HepG2 (cell line): ENCODE results near the gene NPB. TPM values are rescaled to one million over a fixed set of nuclear protein-coding genes. Genes with fewer than 3 reads are reported as not detected.
A peak's percentile ranks its signal among the peaks of the same experiment; 100 is the strongest.

Experiments used
- HNF4A ChIP-seq: sonication (generic); formaldehyde crosslinking; IDR thresholded peaks from 2 replicates; pipeline ENCODE4 v1.4.0; 2020; ENCODE audit warnings: missing genetic modification reagents
- MAFG ChIP-seq: sonication (generic); formaldehyde crosslinking; IDR thresholded peaks from 2 replicates; pipeline ENCODE4 v1.5.1; 2020; ENCODE audit warnings: mild to moderate bottlenecking, missing genetic modification reagents
- ZNF329 ChIP-seq: sonication (generic); formaldehyde crosslinking; IDR thresholded peaks from 2 replicates; pipeline ENCODE4 v1.9.0; 2021; ENCODE audit warnings: low read depth, mild to moderate bottlenecking, missing genetic modification reagents
- ZNF501 ChIP-seq: sonication (generic); formaldehyde crosslinking; IDR thresholded peaks from 2 replicates; pipeline ENCODE4 v1.5.1; 2020; ENCODE audit warnings: mild to moderate bottlenecking, moderate library complexity, missing genetic modification reagents
- ZNF556 ChIP-seq: sonication (generic); formaldehyde crosslinking; IDR thresholded peaks from 2 replicates; pipeline ENCODE4 v1.4.0; 2020; ENCODE audit warnings: mild to moderate bottlenecking, missing genetic modification reagents, borderline replicate concordance
- polyA plus RNA-seq, 8 experiments: library from polyadenylated mRNA; depleted of rRNA in 3 of 8; stranded (reverse) in 7 of 8; unstranded in 1 of 8; fragments of >200 nt; fragmentation: Illumina TruSeq in 4 of 8; extraction: Trizol in 4 of 8; gene quantifications; 2 replicates each; pipeline versions ENCODE4 v1.2.1 to v1.2.3, GENCODE V29; 2011 to 2016; ENCODE audit warnings: low read depth in 4 of 8, missing spikeins in 1 of 8, mixed read lengths in 1 of 8; ENCODE audit not compliant: insufficient read depth in 1 of 8
- total RNA-seq, 5 experiments: library from RNA; depleted of rRNA; stranded (reverse); fragments of >200 nt; fragmentation: Illumina TruSeq; extraction: Trizol; gene quantifications; 2 replicates each; pipeline ENCODE4 v1.2.3, GENCODE V29; 2016; ENCODE audit warnings: low read depth in 1 of 5
- TF ChIP-seq, protein P1 (sequence below): IDR thresholded peaks from 2 replicates; pipeline ENCODE4 v1.4.0; 2020; ENCODE audit warnings: mild to moderate bottlenecking, missing genetic modification reagents
- TF ChIP-seq, protein P2 (sequence below): sonication (generic); formaldehyde crosslinking; IDR thresholded peaks from 2 replicates; pipeline ENCODE4 v1.4.0; 2020; ENCODE audit warnings: missing genetic modification reagents
- TF ChIP-seq, protein P3 (sequence below): sonication (generic); formaldehyde crosslinking; IDR thresholded peaks from 2 replicates; pipeline ENCODE4 v1.4.0; 2020; ENCODE audit warnings: mild to moderate bottlenecking, missing genetic modification reagents
- TF ChIP-seq, protein P4 (sequence below): sonication (generic); formaldehyde crosslinking; IDR thresholded peaks from 2 replicates; pipeline ENCODE4 v1.8.1; 2023; ENCODE audit warnings: mild to moderate bottlenecking, missing genetic modification reagents, borderline replicate concordance
- TF ChIP-seq, protein P5 (sequence below): sonication (generic); formaldehyde crosslinking; IDR thresholded peaks from 2 replicates; pipeline ENCODE4 v1.5.1; 2020; ENCODE audit warnings: mild to moderate bottlenecking, moderate library complexity, missing genetic modification reagents
- TF ChIP-seq, protein P6 (sequence below): sonication (generic); formaldehyde crosslinking; IDR thresholded peaks from 2 replicates; pipeline ENCODE4 v1.5.1; 2020; ENCODE audit warnings: missing genetic modification reagents, mild to moderate bottlenecking, borderline replicate concordance

NPB gene
- total and polyA plus RNA-seq, 2 of the 13 experiments (the other 11 are each of a cell fraction or from before 2014, with no cell fraction given): 0.11 to 0.93 TPM

DNA sequence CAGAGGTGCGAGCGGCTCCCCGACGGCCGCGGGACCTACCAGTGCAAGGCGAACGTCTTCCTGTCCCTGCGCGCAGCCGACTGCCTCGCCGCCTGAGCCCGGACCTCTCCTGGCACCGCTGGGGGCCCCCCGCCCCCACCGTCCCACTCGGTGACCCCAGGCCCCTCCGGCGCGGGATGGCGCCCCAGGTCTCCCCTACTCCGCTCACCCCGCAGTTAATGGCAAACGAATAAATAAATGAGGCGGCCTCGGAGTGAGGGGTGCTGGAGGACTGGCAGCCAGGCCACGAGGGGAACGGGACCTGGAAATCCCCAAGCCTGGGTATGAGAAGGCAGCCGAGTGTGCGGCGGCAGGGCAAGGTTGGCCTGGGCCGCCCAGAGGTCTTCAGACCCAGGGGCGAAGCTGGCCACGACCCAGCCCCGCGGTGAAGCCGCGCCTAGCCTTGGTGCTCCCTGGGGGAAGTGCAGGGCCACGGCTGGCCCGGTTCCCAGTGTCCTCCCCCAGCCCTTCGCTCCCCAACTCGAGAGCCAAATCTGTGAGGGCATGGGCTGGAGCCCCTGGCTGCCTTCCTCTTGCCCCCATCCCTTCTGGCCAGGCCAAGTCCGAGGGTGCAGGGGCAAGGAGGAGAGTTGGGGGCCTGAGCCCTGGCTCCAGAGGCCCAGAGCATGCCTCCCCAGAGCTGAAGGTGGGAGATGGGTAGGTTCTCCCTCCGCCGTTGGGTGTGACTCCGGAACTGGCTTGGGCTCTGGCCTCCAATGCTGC is 796 bp downstream of the NPB start (continued):
- TF ChIP-seq, protein P1, sequence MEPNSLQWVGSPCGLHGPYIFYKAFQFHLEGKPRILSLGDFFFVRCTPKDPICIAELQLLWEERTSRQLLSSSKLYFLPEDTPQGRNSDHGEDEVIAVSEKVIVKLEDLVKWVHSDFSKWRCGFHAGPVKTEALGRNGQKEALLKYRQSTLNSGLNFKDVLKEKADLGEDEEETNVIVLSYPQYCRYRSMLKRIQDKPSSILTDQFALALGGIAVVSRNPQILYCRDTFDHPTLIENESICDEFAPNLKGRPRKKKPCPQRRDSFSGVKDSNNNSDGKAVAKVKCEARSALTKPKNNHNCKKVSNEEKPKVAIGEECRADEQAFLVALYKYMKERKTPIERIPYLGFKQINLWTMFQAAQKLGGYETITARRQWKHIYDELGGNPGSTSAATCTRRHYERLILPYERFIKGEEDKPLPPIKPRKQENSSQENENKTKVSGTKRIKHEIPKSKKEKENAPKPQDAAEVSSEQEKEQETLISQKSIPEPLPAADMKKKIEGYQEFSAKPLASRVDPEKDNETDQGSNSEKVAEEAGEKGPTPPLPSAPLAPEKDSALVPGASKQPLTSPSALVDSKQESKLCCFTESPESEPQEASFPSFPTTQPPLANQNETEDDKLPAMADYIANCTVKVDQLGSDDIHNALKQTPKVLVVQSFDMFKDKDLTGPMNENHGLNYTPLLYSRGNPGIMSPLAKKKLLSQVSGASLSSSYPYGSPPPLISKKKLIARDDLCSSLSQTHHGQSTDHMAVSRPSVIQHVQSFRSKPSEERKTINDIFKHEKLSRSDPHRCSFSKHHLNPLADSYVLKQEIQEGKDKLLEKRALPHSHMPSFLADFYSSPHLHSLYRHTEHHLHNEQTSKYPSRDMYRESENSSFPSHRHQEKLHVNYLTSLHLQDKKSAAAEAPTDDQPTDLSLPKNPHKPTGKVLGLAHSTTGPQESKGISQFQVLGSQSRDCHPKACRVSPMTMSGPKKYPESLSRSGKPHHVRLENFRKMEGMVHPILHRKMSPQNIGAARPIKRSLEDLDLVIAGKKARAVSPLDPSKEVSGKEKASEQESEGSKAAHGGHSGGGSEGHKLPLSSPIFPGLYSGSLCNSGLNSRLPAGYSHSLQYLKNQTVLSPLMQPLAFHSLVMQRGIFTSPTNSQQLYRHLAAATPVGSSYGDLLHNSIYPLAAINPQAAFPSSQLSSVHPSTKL (CRISPR knock-in tag): no peak
- TF ChIP-seq, protein P2, sequence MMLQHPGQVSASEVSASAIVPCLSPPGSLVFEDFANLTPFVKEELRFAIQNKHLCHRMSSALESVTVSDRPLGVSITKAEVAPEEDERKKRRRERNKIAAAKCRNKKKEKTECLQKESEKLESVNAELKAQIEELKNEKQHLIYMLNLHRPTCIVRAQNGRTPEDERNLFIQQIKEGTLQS (CRISPR knock-in tag): no peak; the same call in 1 of the 2 replicates
- TF ChIP-seq, protein P3, sequence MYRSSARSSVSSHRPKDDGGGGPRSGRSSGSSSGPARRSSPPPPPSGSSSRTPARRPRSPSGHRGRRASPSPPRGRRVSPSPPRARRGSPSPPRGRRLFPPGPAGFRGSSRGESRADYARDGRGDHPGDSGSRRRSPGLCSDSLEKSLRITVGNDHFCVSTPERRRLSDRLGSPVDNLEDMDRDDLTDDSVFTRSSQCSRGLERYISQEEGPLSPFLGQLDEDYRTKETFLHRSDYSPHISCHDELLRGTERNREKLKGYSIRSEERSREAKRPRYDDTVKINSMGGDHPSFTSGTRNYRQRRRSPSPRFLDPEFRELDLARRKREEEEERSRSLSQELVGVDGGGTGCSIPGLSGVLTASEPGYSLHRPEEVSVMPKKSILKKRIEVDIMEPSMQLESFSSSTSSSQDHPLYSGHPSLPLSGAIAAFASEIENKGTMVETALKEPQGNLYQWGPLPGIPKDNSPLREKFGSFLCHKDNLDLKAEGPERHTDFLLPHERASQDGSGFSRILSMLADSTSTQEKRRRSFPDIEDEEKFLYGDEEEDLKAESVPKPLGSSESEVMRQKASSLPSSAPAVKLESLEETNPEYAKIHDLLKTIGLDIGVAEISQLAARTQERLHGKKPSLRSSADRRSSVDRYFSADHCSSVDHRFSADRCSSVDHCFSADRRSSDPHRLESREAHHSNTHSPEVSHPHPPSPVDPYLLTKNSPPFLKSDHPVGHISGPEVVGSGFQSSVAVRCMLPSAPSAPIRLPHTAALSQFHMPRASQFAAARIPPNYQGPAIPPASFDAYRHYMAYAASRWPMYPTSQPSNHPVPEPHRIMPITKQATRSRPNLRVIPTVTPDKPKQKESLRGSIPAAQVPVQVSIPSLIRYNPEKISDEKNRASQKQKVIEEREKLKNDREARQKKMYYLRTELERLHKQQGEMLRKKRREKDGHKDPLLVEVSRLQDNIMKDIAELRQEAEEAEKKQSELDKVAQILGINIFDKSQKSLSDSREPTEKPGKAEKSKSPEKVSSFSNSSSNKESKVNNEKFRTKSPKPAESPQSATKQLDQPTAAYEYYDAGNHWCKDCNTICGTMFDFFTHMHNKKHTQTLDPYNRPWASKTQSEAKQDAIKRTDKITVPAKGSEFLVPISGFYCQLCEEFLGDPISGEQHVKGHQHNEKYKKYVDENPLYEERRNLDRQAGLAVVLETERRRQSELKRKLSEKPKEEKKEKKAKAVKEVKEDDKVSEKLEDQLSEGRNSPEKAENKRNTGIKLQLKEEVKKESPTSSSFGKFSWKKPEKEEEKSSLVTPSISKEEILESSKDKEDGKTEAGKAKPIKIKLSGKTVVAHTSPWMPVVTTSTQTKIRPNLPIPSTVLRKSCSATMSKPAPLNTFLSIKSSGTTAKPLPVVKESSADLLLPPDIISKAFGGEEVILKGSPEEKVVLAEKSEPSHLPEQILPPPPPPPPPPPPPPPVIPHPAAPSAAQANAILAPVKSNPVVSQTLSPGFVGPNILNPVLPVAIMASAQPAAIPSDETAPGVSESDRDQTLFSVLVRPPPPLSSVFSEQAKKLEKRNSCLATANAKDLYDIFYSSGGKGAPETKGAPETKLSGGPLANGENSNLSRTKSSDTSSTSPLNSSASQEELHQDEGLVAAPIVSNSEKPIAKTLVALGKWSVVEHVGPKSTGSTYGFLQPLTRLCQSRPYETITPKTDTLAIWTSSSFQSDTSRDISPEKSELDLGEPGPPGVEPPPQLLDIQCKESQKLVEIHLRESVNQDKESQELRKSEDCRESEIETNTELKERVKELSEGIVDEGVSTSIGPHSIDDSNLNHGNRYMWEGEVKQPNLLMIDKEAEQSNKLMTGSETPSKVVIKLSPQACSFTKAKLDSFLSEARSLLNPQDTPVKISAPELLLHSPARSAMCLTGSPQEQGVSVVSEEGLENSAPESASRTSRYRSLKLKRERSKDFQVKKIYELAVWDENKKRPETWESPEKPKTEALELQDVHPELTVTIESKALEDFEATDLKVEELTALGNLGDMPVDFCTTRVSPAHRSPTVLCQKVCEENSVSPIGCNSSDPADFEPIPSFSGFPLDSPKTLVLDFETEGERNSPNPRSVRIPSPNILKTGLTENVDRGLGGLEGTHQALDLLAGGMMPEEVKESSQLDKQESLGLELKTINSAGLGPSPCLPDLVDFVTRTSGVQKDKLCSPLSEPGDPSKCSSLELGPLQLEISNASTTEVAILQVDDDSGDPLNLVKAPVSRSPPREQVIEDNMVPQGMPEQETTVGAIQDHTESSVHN: no peak
- TF ChIP-seq MAFG (CRISPR knock-in tag) (no peak), ZNF329 (CRISPR knock-in tag) (no peak), ZNF556 (CRISPR knock-in tag) (peak; percentile 36; the same call in 1 of the 2 replicates), HNF4A (peak; percentile 3; the same call in 1 of the 2 replicates), ZNF501 (peak; percentile 89)
- TF ChIP-seq, protein P4, sequence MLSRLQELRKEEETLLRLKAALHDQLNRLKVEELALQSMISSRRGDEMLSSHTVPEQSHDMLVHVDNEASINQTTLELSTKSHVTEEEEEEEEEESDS (CRISPR knock-in tag): no peak
- TF ChIP-seq, protein P5, sequence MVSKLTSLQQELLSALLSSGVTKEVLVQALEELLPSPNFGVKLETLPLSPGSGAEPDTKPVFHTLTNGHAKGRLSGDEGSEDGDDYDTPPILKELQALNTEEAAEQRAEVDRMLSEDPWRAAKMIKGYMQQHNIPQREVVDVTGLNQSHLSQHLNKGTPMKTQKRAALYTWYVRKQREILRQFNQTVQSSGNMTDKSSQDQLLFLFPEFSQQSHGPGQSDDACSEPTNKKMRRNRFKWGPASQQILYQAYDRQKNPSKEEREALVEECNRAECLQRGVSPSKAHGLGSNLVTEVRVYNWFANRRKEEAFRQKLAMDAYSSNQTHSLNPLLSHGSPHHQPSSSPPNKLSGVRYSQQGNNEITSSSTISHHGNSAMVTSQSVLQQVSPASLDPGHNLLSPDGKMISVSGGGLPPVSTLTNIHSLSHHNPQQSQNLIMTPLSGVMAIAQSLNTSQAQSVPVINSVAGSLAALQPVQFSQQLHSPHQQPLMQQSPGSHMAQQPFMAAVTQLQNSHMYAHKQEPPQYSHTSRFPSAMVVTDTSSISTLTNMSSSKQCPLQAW (CRISPR knock-in tag): peak; percentile 69
- TF ChIP-seq, protein P6, sequence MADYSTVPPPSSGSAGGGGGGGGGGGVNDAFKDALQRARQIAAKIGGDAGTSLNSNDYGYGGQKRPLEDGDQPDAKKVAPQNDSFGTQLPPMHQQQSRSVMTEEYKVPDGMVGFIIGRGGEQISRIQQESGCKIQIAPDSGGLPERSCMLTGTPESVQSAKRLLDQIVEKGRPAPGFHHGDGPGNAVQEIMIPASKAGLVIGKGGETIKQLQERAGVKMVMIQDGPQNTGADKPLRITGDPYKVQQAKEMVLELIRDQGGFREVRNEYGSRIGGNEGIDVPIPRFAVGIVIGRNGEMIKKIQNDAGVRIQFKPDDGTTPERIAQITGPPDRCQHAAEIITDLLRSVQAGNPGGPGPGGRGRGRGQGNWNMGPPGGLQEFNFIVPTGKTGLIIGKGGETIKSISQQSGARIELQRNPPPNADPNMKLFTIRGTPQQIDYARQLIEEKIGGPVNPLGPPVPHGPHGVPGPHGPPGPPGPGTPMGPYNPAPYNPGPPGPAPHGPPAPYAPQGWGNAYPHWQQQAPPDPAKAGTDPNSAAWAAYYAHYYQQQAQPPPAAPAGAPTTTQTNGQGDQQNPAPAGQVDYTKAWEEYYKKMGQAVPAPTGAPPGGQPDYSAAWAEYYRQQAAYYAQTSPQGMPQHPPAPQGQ: 0 out of 2 replicates have a peak, but pooled peaks have one; percentile 15
